Erythroblast (primary cell): ENCODE results near the gene ARMH4.

Experiments used
- DNase-seq, 2 experiments: peaks; one replicate each; lab custom pipeline; 2025; lab: John Stamatoyannopoulos, UW
- GATA1 ChIP-seq: IDR thresholded peaks from 2 replicates; pipeline ENCODE4 v1.6.1; 2011; ENCODE audit warnings: low read depth, mild to moderate bottlenecking, control low read depth, low read length, moderate library complexity
- POLR2A ChIP-seq: IDR thresholded peaks from 2 replicates; pipeline ENCODE4 v1.6.1; 2011; ENCODE audit warnings: mild to moderate bottlenecking, low read length

The ARMH4 gene

DNA sequence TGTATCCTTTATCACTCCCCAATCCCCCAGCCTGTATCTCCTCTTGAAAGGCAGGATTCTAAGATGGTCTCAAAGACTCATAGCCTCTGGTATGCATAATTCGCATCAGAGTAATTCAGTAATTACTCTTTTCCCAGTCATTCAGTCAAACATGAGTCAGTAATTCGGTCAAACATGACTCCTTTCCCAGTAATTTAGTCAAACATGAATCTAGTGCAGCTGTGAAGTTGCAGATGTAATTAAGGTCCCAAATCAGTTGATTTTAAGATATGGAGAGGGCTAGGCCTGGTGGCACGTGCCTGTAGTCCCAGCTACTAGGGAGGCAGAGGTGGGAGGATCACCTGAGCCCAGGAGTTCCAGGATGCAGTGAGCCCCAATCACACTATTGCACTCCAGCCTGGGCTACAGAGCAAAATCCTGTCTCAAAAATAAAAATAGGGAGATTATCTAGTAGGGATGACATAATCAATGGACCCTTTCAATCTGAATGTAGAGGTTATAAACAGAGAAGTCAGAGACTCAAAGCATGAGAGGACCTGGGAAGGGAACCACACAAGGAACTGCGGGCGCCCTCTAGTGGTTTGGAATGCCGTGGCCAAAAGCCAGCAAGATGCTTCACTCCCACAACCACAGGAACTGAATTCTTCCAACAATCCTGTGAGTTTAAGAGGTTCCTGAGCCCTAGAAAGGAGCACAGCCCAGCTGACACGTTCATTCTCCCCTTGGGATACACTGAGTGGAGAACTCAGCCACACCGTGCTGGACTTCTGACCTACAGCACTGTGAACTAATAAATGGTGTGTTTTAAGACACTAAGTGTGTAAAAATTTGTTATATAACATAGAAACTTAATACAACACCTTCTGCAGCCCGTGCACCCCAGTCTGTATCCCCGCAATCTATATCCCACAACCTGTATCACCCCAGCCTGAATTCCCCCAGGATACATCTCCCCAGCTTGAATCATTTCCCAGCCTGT is 14.3 kb upstream of the ARMH4 start:
- TF ChIP-seq POLR2A (no peak), GATA1 (no peak)
- peak; percentile 78 to 89 for DNase-seq

DNA sequence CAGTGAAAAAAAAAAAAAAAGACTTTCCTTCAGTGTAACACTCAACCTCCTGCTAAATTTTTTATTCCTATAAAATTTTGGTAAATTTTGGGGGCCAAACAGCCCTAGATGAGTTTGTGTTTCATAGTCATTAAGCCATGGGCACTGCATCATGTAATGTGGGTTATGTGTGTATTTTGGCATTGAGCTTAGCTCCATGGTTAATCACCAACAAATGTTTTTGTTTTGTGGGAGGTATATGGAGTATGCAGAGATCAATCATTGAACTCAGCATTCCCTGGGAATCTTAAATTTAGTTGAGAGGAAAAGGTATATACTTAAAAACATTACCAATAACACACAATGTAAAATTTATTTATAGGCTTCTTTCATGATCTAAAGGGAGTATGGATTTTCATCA is 8.5 kb upstream of the ARMH4 start:
- TF ChIP-seq POLR2A (no peak), GATA1 (no peak)

DNA sequence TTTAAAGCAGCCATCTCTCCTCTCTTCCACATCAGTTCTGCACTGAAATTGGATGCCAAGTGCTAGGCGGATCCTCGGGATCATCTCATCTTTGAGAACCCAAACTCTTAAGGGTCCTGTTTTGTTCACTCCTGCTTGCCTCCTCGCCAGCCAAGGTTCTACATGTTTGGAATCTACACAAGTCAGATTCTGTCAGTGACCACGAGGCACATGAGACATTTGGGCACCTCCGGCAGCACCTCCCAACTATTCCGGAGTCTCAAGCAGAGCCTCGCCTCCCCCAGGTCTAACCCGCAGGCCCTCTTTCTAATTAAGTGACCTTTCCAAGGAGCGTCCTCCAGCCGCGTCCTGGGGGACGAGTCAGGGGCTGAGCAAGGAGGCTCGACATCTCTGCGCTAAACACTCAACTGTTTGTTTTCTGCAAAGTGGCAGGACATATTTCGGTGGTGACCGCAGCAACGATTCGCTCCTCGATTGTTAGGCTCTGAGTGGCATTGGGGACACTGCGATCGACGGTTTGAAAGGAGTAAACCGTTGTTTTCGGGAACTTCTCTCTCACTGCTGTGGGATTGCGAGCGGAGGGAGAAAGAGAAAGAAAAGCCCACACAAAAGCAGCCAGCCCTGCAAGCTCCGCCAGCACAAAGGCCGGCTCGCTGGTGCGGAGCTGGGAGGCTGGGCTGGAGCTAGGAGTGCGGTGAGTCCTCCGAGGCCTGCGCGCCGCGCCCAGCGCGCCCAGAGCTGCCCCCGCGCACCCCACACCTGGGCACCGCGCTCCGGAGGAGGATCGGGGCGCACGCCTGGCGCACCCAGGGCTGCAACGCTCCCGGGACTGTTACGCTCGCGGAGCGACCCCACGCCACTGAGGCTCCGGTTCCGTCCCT is 640 bp downstream of the ARMH4 start:
- peak; percentile 62 to 74 for DNase-seq
- TF ChIP-seq GATA1 (no peak), POLR2A (no peak)

More for the DNA sequence above, 8.5 kb upstream of the ARMH4 start:
- no peak for DNase-seq

GRCh38 chr14:58150243-58150805 is 1.7 kb downstream of the ARMH4 start:
- TF ChIP-seq GATA1 (no peak), POLR2A (no peak)
- DNase-seq, result no peak

GRCh38 chr14:58149196-58149595 is 2.8 kb downstream of the ARMH4 start:
- DNase-seq, result no peak
- no peak for TF ChIP-seq GATA1
- no peak for TF ChIP-seq POLR2A

DNA sequence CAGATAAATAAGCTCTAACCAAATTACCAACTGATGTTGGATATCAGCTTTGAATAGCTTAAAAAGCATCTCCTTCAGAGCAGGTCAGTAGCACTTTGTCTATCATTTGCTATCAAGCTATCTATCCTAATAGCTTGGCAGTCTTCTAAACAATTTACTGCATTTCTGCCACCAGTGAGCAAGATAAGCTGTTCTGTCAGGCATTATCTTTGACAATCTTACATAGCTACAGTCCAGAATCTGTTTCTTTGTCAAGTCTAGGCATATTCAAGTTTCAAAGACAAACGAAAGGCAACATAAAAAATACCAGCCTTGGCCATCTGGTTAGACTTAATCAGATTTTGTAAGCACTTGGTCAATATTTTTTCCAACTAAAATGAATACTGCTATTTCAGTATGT is 5.6 kb downstream of the ARMH4 start:
- no peak for TF ChIP-seq POLR2A
- TF ChIP-seq GATA1, result no peak
- peak in 1 of 2 experiments; percentile 40 for DNase-seq

DNA sequence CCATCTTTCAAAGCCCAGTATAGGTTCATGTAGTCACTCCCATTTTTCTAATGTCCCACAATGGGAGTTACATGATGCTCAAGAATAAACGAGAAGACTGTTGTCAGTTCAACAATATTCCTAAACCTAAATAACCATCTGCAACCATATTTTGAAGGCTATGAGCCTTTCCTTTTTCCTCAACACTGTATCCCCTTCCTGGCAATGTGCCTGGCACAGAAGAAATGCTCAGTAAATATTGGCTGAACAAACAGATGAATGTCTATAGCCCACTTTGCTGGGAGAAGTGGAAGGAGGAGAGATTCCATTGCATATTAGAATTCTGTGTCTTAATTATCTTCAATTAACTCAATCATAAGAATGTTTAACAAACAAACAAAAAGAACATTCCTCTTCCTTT is 6.1 kb downstream of the ARMH4 start:
- TF ChIP-seq POLR2A (no peak), GATA1 (no peak)
- DNase-seq, result no peak

- TF ChIP-seq GATA1 (no peak), POLR2A (no peak)
- DNase-seq, result no peak
Observed at GRCh38 chr14:58143106-58143505, 8.9 kb downstream of the ARMH4 start.

DNA sequence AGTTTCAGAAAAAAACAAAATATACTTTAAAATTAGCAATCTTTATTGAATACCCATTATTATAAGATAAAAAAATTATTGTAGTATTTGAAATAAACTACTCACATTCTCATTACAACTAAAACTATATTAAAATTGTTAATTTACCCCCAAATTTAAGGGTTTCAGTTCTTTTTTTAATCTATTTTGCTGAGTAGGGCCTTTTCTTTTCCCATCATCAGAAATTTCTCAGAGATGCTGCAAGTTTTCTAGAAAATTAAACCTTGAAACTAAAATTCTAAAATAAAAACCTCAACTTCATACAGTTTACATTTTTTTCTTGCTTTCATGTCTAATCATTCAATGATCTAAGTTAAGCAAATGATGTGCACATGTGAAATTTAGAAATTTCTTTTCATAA is 10.1 kb downstream of the ARMH4 start:
- TF ChIP-seq POLR2A (no peak), GATA1 (no peak)
- DNase-seq, result no peak

- peak; percentile 68 to 74 for DNase-seq
- TF ChIP-seq POLR2A (no peak), GATA1 (no peak)
Observed at GRCh38 chr14:58138714-58139482, 13.1 kb downstream of the ARMH4 start.

DNA sequence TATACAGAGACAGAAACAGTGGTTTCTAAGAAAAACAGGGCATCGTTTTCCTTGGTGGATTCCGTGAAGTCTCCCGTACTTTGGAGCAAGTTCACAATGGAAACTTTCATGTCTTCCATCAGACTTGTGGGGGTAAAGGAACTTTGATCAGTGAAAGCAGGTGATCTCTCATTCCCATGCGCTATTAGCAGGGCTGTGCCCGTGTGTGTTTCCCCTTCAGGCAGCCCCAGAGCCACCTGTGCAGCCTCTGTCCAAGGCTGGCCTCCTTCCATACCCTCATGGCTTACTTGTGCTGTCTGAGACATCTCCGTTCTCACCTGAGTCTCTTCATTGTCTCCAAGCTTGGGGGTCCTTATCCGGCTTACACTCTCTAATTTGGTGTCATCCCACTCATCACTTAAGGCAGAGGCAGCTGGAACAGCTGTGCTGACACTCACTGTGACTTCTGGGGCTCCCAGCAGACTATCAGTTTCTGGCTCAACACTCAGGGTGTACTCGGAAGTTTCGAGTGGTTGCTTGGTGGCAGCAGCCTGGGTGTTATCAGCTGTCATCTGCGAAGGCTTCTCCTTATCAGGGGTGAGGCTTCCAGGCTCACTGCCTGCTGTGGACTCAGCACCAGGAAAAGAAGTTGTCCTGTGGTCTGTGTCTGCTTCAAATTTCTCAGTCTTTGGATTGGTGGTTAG is 13.8 kb downstream of the ARMH4 start:
- DNase-seq, result peak; percentile 87 to 95
- TF ChIP-seq GATA1 (peak; percentile 56), POLR2A (no peak)

GRCh38 chr14:58133739-58134138 is 18.3 kb downstream of the ARMH4 start:
- no peak for TF ChIP-seq POLR2A
- TF ChIP-seq GATA1, result no peak

DNA sequence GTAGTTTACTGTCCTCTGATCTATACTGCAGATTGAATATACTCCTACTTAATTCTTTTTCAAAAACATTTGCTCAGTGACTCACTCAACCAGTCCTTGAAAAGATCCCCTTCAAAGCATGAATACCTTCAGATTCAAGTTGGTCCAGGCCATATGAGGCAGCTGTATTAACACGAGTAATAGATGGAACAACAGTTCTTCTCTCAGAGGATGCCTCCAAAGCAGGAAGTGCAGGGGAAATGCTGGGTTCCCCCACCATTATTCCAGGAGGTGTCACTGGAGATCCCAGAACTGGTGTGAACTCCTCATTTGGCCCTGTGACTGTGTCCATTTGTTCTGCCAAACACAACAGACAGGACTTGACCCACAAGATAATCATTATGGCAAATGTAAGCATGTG is 20.6 kb downstream of the ARMH4 start:
- TF ChIP-seq POLR2A (no peak), GATA1 (no peak)
- peak in 1 of 2 experiments; percentile 5 for DNase-seq

More at GRCh38 chr14:58133739-58134138, 18.3 kb downstream of the ARMH4 start:
- peak; percentile 13 to 19 for DNase-seq
